ENCODE results near the gene ZFYVE28. TPM values are rescaled to one million over a fixed set of nuclear protein-coding genes. Genes with fewer than 3 reads are reported as not detected.

ZFYVE28 gene
- total RNA-seq, 3 donors from 2014 or later (not counting 1 experiment from before 2014, with no cell fraction given): 85.4 to 107 (median 104) TPM

- Mint-ChIP-seq H3K36me3 (no peaks in the 10 kb centered on the region), H3K27ac (no peak overlapping the region), H3K4me1 (peaks cover 0 to 4% of the 10 kb centered on the region in 2 donors), H3K9me3 (no peaks in the 10 kb centered on the region), H3K27me3 (ENCODE audit: low read depth in 2 of 2) (peaks cover 6 to 9% of the 10 kb centered on the region in 2 donors), H3K4me3 (no peak overlapping the region)
- H3K27ac ChIP-seq (ENCODE audit: low read length): no peak overlapping the region
- H3K4me1 ChIP-seq (ENCODE audit: control insufficient read depth, insufficient read depth, low read length): no peaks in the 10 kb centered on the region
- TF ChIP-seq CTCF (IDR thresholded peaks at IDR 0.05): no peak
- intact Hi-C loops (cut with micrococcal nuclease): no loop called here
- H3K4me3 ChIP-seq (ENCODE audit: low read length): no peak overlapping the region
- ATAC-seq: no peak
- H3K9me3 ChIP-seq (ENCODE audit: control insufficient read depth, insufficient read depth, low read length): no peaks in the 10 kb centered on the region
- no peak for DNase-seq
- 86% methylated on average over 8 of the region's 8 CpGs for WGBS (ENCODE audit: insufficient coverage)
- H3K27me3 ChIP-seq (ENCODE audit: control insufficient read depth, insufficient read depth, low read length): peaks cover 2% of the 10 kb centered on the region
- no peaks in the 10 kb centered on the region for H3K36me3 ChIP-seq (ENCODE audit: control insufficient read depth, insufficient read depth, low read length)
Observed at GRCh38 chr4:2426069-2426397, 7.6 kb upstream of the ZFYVE28 start.

DNA sequence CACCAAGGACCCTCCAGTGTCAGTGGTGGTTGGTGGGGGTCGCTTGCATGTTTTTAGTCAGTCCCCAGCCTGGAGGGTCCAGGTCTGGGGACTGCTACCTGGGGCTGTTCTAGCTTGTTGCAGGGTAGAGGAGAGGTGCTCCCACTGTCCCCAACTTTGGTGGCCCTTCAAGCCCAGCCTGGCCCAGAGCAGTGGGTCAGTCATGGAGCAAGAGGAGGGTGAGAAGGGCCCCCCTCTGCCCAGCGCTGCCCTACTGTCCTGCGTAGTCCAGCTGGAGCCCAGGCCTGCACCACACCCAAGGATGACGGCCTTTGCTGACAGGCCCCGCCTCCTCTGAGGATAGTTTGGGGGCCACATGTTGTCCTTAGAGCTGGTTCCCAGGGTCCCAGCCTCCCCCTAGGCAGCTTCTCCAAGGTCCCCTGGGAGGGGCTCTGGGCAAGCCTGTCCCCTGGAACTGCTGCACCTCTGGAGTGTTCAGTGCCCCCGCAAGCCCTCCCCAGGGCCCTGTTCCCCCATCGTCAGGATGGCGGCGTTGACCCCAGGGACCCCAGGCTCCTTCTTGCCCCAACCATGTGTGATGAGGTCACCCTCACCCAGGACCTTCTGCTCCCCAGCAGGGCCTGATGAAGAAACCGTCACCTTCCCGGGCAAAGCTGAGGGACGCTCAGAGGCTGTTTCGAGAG is 7.1 kb upstream of the ZFYVE28 start:
- Histone ChIP-seq H3K27ac (ENCODE audit: low read length) (no peak overlapping the region), H3K4me3 (ENCODE audit: low read length) (no peak overlapping the region), H3K27me3 (ENCODE audit: control insufficient read depth, insufficient read depth, low read length) (peaks cover 7% of the 10 kb centered on the region), H3K36me3 (ENCODE audit: control insufficient read depth, insufficient read depth, low read length) (no peaks in the 10 kb centered on the region), H3K9me3 (ENCODE audit: control insufficient read depth, insufficient read depth, low read length) (no peaks in the 10 kb centered on the region), H3K4me1 (ENCODE audit: control insufficient read depth, insufficient read depth, low read length) (no peaks in the 10 kb centered on the region)
- Mint-ChIP-seq H3K27ac (no peak overlapping the region), H3K9me3 (no peaks in the 10 kb centered on the region), H3K27me3 (ENCODE audit: low read depth in 2 of 2) (peaks cover 11 to 14% of the 10 kb centered on the region in 2 donors), H3K4me1 (peaks cover 0 to 4% of the 10 kb centered on the region in 2 donors), H3K4me3 (no peak overlapping the region), H3K36me3 (no peaks in the 10 kb centered on the region)
- intact Hi-C loops (cut with micrococcal nuclease): no loop called here
- ATAC-seq (no peak), DNase-seq (no peak)
- 94% methylated on average over 13 of the region's 13 CpGs for WGBS (ENCODE audit: insufficient coverage)
- no peak for TF ChIP-seq CTCF (IDR thresholded peaks at IDR 0.05)

DNA sequence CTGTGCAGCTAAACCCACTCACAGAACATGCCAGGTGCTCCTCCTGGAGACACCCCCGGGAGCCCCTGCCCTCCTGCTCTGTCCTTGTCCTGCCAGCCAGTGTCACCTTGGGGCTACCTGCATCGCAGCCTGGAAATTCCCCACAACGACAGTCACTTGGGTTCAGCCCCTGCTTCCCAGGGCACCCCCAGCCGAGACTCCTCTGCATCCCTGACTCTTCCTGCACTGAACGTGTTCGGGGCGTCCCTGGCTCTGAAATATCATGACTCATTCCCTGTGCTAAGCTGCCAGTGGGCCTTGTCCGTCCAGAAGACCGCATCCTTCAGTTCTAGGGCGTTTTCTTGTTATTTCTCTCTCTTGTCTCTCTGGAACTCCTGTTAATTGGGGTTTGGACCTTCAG is 6.1 kb upstream of the ZFYVE28 start:
- Mint-ChIP-seq H3K27ac (no peak overlapping the region), H3K27me3 (ENCODE audit: low read depth in 2 of 2) (peaks cover 20 to 22% of the 10 kb centered on the region in 2 donors), H3K9me3 (no peaks in the 10 kb centered on the region), H3K4me3 (no peak overlapping the region), H3K4me1 (peaks cover 8 to 11% of the 10 kb centered on the region in 2 donors), H3K36me3 (no peaks in the 10 kb centered on the region)
- DNase-seq: no peak
- ATAC-seq: no peak
- intact Hi-C loops (cut with micrococcal nuclease): no loop called here
- H3K9me3 ChIP-seq (ENCODE audit: control insufficient read depth, insufficient read depth, low read length): no peaks in the 10 kb centered on the region
- no peak overlapping the region for H3K27ac ChIP-seq (ENCODE audit: low read length)
- no peak overlapping the region for H3K4me3 ChIP-seq (ENCODE audit: low read length)
- WGBS (ENCODE audit: insufficient coverage): 82% methylated on average over 10 of the region's 10 CpGs
- TF ChIP-seq CTCF (IDR thresholded peaks at IDR 0.05): no peak
- H3K4me1 ChIP-seq (ENCODE audit: control insufficient read depth, insufficient read depth, low read length): peaks cover 4% of the 10 kb centered on the region
- peaks cover 13% of the 10 kb centered on the region for H3K27me3 ChIP-seq (ENCODE audit: control insufficient read depth, insufficient read depth, low read length)
- H3K36me3 ChIP-seq (ENCODE audit: control insufficient read depth, insufficient read depth, low read length): no peaks in the 10 kb centered on the region

GRCh38 chr4:2423695-2424094 is 5.2 kb upstream of the ZFYVE28 start:
- peaks cover 11% of the 10 kb centered on the region for H3K4me1 ChIP-seq (ENCODE audit: control insufficient read depth, insufficient read depth, low read length)
- Mint-ChIP-seq H3K4me1 (peaks cover 17% of the 10 kb centered on the region in 2 donors), H3K36me3 (no peaks in the 10 kb centered on the region), H3K4me3 (no peak overlapping the region), H3K9me3 (no peaks in the 10 kb centered on the region), H3K27ac (no peak overlapping the region), H3K27me3 (ENCODE audit: low read depth in 2 of 2) (peaks cover 18 to 20% of the 10 kb centered on the region in 2 donors)
- intact Hi-C loops (cut with micrococcal nuclease): no loop called here
- no peaks in the 10 kb centered on the region for H3K36me3 ChIP-seq (ENCODE audit: control insufficient read depth, insufficient read depth, low read length)
- peaks cover 13% of the 10 kb centered on the region for H3K27me3 ChIP-seq (ENCODE audit: control insufficient read depth, insufficient read depth, low read length)
- H3K27ac ChIP-seq (ENCODE audit: low read length): no peak overlapping the region
- no peak overlapping the region for H3K4me3 ChIP-seq (ENCODE audit: low read length)
- WGBS (ENCODE audit: insufficient coverage): 86% methylated on average over 10 of the region's 10 CpGs
- TF ChIP-seq CTCF (IDR thresholded peaks at IDR 0.05): no peak
- ATAC-seq: no peak
- DNase-seq: no peak
- H3K9me3 ChIP-seq (ENCODE audit: control insufficient read depth, insufficient read depth, low read length): no peaks in the 10 kb centered on the region

Measured in natural killer cell (primary cell).